HepG2 (cell line): Measurements from ENCODE around the gene MPHOSPH8. TPM values are rescaled to one million over a fixed set of nuclear protein-coding genes. Genes with fewer than 3 reads are reported as not detected.

ENCODE experiments used
- ADNP ChIP-seq: sonication (generic); formaldehyde crosslinking; IDR thresholded peaks from 2 replicates; pipeline ENCODE4 v1.4.0; 2020; ENCODE audit warnings: missing genetic modification reagents
- CHD4 ChIP-seq: fragments of 200-600 bp; sonication (generic); IDR thresholded peaks from 2 replicates; pipeline ENCODE4 v1.7.0; 2017; ENCODE audit warnings: mild to moderate bottlenecking, low read length, borderline replicate concordance
- HHEX ChIP-seq: IDR thresholded peaks from 2 replicates; pipeline ENCODE4 v1.6.1; 2016; ENCODE audit warnings: control low read depth
- KLF11 ChIP-seq: IDR thresholded peaks from 2 replicates; pipeline ENCODE4 v1.6.1; 2016; ENCODE audit warnings: missing compliant biosample characterization
- RBFOX2 ChIP-seq: fragments of 200-400 bp; formaldehyde crosslinking; IDR thresholded peaks from 2 replicates; pipeline ENCODE4 v1.6.1; 2017; ENCODE audit warnings: low read depth, mild to moderate bottlenecking, low read length
- SIX4 ChIP-seq: sonication (generic); formaldehyde crosslinking; IDR thresholded peaks from 2 replicates; pipeline ENCODE4 v1.4.0; 2020; ENCODE audit warnings: missing genetic modification reagents
- ZBTB3 ChIP-seq: sonication (generic); formaldehyde crosslinking; IDR thresholded peaks from 2 replicates; pipeline ENCODE4 v1.4.0; 2020; ENCODE audit warnings: low read depth, mild to moderate bottlenecking, moderate library complexity, missing genetic modification reagents, borderline replicate concordance
- polyA plus RNA-seq, 8 experiments: library from polyadenylated mRNA; depleted of rRNA in 3 of 8; stranded (reverse) in 7 of 8; unstranded in 1 of 8; fragments of >200 nt; fragmentation: Illumina TruSeq in 4 of 8; extraction: Trizol in 4 of 8; gene quantifications; 2 replicates each; pipeline versions ENCODE4 v1.2.1 to v1.2.3, GENCODE V29; 2011 to 2016; ENCODE audit warnings: low read depth in 4 of 8, missing spikeins in 1 of 8, mixed read lengths in 1 of 8; ENCODE audit not compliant: insufficient read depth in 1 of 8
- total RNA-seq, 5 experiments: library from RNA; depleted of rRNA; stranded (reverse); fragments of >200 nt; fragmentation: Illumina TruSeq; extraction: Trizol; gene quantifications; 2 replicates each; pipeline ENCODE4 v1.2.3, GENCODE V29; 2016; ENCODE audit warnings: low read depth in 1 of 5
- TF ChIP-seq, protein P1 (sequence below): IDR thresholded peaks from 2 replicates; pipeline ENCODE4 v1.6.1; 2012; ENCODE audit warnings: low read length, improper control_type of control experiment
- TF ChIP-seq, protein P2 (sequence below): IDR thresholded peaks from 2 replicates; pipeline ENCODE4 v1.6.1; 2016; ENCODE audit warnings: low read depth
- TF ChIP-seq, protein P3 (sequence below): IDR thresholded peaks from 2 replicates; pipeline ENCODE4 v1.6.1; 2012; ENCODE audit warnings: inconsistent platforms

The MPHOSPH8 gene
- total and polyA plus RNA-seq, 2 of the 13 experiments (the other 11 are each of a cell fraction or from before 2014, with no cell fraction given): 17.3 to 20.9 TPM

DNA sequence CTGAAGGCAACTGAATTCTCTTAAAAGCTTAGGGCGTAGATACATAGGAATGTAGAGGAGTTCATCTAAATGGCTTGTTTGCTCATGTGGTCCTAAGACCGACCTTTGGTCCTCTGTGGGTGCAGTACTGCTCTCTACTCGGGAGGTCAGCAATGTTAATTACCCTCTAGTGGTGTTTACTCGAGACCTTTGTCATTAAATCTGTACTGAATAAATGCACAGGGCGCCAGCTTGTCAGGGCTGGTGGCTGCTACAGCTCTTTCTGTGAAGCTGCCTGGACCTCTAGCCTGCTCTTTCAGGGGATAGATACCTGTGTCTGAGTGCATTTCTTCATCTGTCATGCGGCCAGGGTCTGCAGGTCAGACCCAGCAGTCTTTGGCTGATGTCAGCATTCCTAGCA lies 29.2 kb upstream of the MPHOSPH8 start (continued):
- TF ChIP-seq, protein P1, sequence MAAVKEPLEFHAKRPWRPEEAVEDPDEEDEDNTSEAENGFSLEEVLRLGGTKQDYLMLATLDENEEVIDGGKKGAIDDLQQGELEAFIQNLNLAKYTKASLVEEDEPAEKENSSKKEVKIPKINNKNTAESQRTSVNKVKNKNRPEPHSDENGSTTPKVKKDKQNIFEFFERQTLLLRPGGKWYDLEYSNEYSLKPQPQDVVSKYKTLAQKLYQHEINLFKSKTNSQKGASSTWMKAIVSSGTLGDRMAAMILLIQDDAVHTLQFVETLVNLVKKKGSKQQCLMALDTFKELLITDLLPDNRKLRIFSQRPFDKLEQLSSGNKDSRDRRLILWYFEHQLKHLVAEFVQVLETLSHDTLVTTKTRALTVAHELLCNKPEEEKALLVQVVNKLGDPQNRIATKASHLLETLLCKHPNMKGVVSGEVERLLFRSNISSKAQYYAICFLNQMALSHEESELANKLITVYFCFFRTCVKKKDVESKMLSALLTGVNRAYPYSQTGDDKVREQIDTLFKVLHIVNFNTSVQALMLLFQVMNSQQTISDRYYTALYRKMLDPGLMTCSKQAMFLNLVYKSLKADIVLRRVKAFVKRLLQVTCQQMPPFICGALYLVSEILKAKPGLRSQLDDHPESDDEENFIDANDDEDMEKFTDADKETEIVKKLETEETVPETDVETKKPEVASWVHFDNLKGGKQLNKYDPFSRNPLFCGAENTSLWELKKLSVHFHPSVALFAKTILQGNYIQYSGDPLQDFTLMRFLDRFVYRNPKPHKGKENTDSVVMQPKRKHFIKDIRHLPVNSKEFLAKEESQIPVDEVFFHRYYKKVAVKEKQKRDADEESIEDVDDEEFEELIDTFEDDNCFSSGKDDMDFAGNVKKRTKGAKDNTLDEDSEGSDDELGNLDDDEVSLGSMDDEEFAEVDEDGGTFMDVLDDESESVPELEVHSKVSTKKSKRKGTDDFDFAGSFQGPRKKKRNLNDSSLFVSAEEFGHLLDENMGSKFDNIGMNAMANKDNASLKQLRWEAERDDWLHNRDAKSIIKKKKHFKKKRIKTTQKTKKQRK: peak; percentile 44; the same call in 1 of the 2 replicates
- TF ChIP-seq, protein P2, sequence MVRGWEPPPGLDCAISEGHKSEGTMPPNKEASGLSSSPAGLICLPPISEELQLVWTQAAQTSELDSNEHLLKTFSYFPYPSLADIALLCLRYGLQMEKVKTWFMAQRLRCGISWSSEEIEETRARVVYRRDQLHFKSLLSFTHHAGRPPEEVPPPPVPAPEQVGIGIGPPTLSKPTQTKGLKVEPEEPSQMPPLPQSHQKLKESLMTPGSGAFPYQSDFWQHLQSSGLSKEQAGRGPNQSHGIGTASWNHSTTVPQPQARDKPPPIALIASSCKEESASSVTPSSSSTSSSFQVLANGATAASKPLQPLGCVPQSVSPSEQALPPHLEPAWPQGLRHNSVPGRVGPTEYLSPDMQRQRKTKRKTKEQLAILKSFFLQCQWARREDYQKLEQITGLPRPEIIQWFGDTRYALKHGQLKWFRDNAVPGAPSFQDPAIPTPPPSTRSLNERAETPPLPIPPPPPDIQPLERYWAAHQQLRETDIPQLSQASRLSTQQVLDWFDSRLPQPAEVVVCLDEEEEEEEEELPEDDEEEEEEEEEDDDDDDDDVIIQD (CRISPR knock-in tag): peak; percentile 96
- TF ChIP-seq ADNP (CRISPR knock-in tag) (no peak), KLF11 (no peak), SIX4 (CRISPR knock-in tag) (no peak), RBFOX2 (peak; percentile 17; the same call in 1 of the 2 replicates), CHD4 (peak; percentile 51; the same call in 1 of the 2 replicates), HHEX (CRISPR knock-in tag) (0 out of 2 replicates have a peak, but pooled peaks have one; percentile 8), ZBTB3 (CRISPR knock-in tag) (no peak)
- TF ChIP-seq, protein P3, sequence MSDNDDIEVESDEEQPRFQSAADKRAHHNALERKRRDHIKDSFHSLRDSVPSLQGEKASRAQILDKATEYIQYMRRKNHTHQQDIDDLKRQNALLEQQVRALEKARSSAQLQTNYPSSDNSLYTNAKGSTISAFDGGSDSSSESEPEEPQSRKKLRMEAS: no peak
